Coronary artery (tissue), 2 donors: Measurements from ENCODE around the gene PIK3C2B.
A peak's percentile ranks its signal among the peaks of the same experiment; 100 is the strongest.

Source experiments
- DNase-seq: peaks from one replicate; pipeline ENCODE4 v3.0.0-alpha.2; 2017; ENCODE audit warnings: low spot score
- H3K27ac ChIP-seq, 2 donors: fragments of 200-600 bp; sonication (generic); one replicate each; pipeline ENCODE4 v1.5.1; 2016 to 2019
- H3K4me3 ChIP-seq: fragments of 200-600 bp; sonication (generic); 2 replicates; pipeline ENCODE4 v1.5.1; 2016; ENCODE audit warnings: mild to moderate bottlenecking, moderate library complexity
- TF ChIP-seq, protein P1 (sequence below): fragments of 200-600 bp; sonication (generic); IDR thresholded peaks from one replicate; pipeline ENCODE4 v1.5.1; 2019; ENCODE audit warnings: antibody characterized with exemption

Gene PIK3C2B

DNA sequence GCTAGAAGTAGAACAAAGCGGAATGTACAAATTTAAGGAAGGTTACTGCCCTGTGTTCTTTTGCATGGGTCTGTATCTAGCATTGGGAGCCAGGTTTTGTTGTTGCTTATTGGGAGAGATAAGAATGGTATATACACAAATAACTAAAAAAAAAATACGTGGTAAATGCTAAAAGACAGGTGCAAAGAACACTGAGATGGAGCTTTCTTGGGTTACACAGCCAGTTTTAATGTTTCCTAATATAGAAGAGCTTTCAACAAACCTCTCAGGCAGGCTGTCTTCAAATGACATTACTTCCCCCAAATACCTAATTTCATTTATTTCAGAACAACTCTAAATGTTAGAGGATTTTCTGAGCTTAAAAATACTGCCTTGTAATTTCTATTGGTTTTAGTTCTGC is 20.2 kb upstream of the PIK3C2B start:
- DNase-seq, result no peak
- TF ChIP-seq, protein P1, sequence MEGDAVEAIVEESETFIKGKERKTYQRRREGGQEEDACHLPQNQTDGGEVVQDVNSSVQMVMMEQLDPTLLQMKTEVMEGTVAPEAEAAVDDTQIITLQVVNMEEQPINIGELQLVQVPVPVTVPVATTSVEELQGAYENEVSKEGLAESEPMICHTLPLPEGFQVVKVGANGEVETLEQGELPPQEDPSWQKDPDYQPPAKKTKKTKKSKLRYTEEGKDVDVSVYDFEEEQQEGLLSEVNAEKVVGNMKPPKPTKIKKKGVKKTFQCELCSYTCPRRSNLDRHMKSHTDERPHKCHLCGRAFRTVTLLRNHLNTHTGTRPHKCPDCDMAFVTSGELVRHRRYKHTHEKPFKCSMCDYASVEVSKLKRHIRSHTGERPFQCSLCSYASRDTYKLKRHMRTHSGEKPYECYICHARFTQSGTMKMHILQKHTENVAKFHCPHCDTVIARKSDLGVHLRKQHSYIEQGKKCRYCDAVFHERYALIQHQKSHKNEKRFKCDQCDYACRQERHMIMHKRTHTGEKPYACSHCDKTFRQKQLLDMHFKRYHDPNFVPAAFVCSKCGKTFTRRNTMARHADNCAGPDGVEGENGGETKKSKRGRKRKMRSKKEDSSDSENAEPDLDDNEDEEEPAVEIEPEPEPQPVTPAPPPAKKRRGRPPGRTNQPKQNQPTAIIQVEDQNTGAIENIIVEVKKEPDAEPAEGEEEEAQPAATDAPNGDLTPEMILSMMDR, result no peak
- Histone ChIP-seq H3K4me3 (no peak overlapping the region), H3K27ac (no peak overlapping the region)

DNA sequence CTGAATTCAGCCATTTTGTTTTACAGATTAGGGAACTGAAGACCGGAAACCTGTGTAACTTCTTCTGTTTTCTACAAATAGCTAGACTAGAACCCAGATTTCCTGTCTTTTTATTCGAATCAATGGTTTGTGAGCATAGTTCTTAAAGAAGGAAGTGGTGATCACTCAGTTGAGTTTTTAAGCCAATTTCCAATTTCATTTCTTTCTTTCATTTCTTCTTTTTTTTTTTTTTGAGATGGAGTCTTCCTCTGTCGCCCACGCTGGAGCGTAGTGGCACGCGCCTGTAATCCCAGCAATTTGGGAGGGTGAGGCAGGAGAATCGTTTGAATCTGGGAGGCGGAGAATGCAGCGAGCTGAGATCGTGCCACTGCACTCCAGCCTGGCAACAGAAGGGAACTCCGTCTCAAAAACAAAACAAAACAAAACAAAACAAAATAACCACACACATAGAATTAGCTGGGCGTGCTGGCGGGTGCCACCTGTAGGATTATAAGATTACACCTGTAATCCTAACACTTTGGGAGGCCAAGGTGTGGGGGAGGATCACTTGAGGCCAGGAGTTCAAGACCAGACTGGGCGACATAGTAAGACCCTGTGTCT is 18.6 kb upstream of the PIK3C2B start:
- Histone ChIP-seq H3K4me3 (no peak overlapping the region), H3K27ac (peak overlapping the region in 1 of 2 donors; percentile 56)
- TF ChIP-seq, protein P1, result no peak
- DNase-seq, result no peak

DNA sequence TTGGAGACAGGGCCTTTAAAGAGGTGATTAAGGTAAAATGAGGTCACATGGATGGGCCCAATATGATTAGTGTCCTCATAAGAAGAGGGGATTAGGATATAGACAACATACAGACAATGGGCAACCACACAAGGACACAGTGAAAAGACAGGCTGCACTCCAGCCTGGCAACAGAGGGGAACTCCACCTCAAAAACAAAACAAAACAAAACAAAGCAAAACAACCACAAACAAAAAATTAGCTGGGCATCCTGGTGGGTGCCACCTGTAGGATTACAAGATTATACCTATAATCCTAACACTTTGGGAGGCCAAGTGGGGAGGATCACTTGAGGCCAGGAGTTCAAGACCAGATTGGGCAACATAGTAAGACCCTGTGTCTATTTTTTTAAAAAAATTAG is 16.8 kb upstream of the PIK3C2B start:
- Histone ChIP-seq H3K4me3 (no peak overlapping the region), H3K27ac (no peak overlapping the region)
- TF ChIP-seq, protein P1, result no peak
- no peak for DNase-seq

DNA sequence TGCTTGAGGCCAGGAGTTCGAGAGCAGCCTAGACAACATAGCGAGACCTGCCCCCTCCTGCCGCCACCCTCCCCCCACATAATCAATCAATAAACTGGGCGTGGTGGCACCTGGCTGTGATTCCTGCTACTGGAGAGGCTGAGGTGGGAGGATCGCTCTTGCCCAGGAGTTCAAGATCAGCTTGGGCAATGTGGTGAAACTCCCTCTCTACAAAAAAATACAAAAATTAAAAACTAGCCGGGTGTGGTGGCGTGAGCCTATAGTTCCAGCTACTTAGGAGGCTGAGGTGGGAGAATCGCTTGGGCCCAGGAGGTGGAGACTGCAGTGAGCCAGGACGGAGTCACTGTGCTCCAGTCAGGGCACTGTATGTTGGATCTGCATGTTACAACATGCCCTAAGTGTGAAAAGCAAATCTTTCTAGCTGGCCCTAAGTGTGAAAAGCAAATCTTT is 14.6 kb upstream of the PIK3C2B start:
- no peak for DNase-seq
- Histone ChIP-seq H3K4me3 (no peak overlapping the region), H3K27ac (no peak overlapping the region)
- TF ChIP-seq, protein P1, result no peak

DNA sequence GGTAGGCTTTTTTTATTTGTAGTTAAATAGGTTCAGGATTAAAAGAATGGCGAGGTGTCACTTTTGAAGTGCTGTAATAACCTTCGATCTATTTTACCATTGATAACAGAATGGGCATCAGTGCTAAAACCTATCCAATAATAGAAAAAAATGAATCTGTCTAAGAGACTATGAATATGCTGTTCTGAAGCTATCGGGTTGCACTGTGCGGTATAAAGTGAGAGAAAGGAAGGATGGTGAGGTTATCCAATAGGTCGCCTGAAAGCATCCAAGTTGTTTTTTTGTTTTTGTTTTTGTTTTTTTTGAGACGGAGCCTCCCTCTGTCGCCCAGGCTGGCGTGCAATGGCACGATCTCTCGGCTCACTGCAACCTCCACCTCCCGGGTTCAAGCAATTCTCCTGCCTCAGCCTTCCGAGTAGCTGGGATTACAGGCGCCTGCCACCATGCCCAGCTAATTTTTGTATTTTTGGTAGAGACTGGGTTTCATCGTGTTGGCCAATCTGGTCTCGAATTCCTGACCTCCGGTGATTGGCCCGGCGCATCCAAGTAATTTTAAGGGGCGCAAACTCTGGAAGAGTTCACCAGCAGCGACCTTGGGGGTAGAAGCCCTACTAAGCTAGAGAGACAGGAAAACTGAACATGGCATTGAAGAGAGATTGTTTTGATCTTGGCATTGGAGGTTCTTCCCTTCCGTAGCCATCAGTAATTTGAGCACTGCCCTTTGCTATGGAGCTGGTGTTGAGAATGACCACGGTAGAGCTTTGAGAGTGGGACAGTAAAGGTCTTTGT is 12.9 kb upstream of the PIK3C2B start:
- H3K4me3 ChIP-seq, result peak overlapping the region; percentile 63
- TF ChIP-seq, protein P1, result no peak
- DNase-seq, result no peak
- H3K27ac ChIP-seq, result peak overlapping the region; percentile 67 to 77

DNA sequence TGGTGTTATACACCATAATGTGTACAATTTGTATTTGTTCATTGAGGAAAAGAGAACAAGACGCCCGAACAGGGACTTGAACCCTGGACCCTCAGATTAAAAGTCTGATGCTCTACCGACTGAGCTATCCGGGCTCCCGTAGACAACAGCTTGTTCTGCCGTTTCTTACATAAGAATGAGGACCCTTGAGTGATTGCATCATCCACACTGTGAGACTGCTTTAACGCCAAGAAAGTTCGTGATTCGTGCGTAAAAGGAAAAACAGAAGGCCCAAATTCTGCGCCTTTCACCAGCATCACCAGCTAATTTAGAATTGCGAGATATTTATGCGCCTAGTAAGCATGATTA is 12.3 kb upstream of the PIK3C2B start:
- Histone ChIP-seq H3K4me3 (peak overlapping the region; percentile 63), H3K27ac (peak overlapping the region; percentile 67 to 77)
- peak; percentile 86 for DNase-seq
- TF ChIP-seq, protein P1, result no peak
